ENCODE results near the gene KCNMB1. TPM values are rescaled to one million over a fixed set of nuclear protein-coding genes. Genes with fewer than 3 reads are reported as not detected.

KCNMB1 gene
- total and polyA plus RNA-seq, 10 of the 15 experiments (the other 5 are each of a cell fraction or from before 2014, with no cell fraction given): 1.2 to 3.6 (median 2.6) TPM

- SMC1A ChIA-PET (ENCODE audit: uncharacterized antibody, unreplicated experiment): no interaction called here
- no peaks in the 10 kb centered on the region; a peak in 2 of 4 replicates for H3K27me3 ChIP-seq (replicated peaks in 1 of 2; ENCODE audit: control insufficient read depth in 2 of 2, insufficient read depth in 2 of 2, low read length in 1 of 2)
- no peaks in the 10 kb centered on the region for H3K79me2 ChIP-seq (ENCODE audit: control insufficient read depth, insufficient read depth, low read length)
- intact Hi-C loops (cut with micrococcal nuclease; ENCODE audit: unreplicated experiment) (no loop called here), in situ Hi-C loops (cut with MboI) (no loop called here)
- no peak overlapping the region for H2AFZ ChIP-seq (ENCODE audit: control insufficient read depth, low read depth, low read length)
- RAD21 ChIA-PET (ENCODE audit: unreplicated experiment): no interaction called here
- H4K20me1 ChIP-seq (ENCODE audit: control insufficient read depth, insufficient read depth): no peaks in the 10 kb centered on the region
- CTCF ChIA-PET: interaction anchor here (1.1 kb wide), 1 partner anchor 187 kb away, joined by 4 read pairs; no protein-coding TSS in a partner anchor
- H3K36me3 ChIP-seq (ENCODE audit: control insufficient read depth in 2 of 2, insufficient read depth in 2 of 2, low read length in 1 of 2): no peaks in the 10 kb centered on the region
- H3K27ac ChIP-seq (ENCODE audit: control insufficient read depth, insufficient read depth): no peak overlapping the region
- WGBS (ENCODE audit: insufficient coverage, insufficient replicate concordance, low lambda C conversion rate, missing lambda C conversion rate): 53% methylated on average over 12 of the region's 12 CpGs
- POLR2A ChIA-PET: no interaction called here
- TF ChIP-seq E2F8 (IDR thresholded peaks at IDR 0.05; ENCODE audit: low read depth, partially characterized antibody) (no peak), PRDM15 (CRISPR knock-in tag; IDR thresholded peaks at IDR 0.05) (no peak), HDAC6 (IDR thresholded peaks at IDR 0.05; ENCODE audit: unreplicated experiment) (no peak), ZSCAN29 (IDR thresholded peaks at IDR 0.05) (no peak)
- no peak overlapping the region for H3K9ac ChIP-seq (ENCODE audit: control insufficient read depth, insufficient read depth, low read length)
- ATAC-seq: no peak
- no peak overlapping the region for H3K4me3 ChIP-seq
- no TSS peak for BruUV-seq (replicated peaks)
- no peak overlapping the region for H3K4me2 ChIP-seq (ENCODE audit: control insufficient read depth, insufficient read depth)
- no peak for FAIRE-seq
- no peaks in the 10 kb centered on the region for H3K4me1 ChIP-seq (ENCODE audit: control insufficient read depth, insufficient read depth, low read length)
- DNase-seq (ENCODE audit: low read depth, low spot score): no peak
- no peaks in the 10 kb centered on the region for H3K9me3 ChIP-seq (replicated peaks; ENCODE audit: control insufficient read depth, insufficient read depth, low read length)
These were observed 48.6 kb upstream of the KCNMB1 start for GRCh38 chr5:170437621-170438375.
